T-helper 2 cell treated with Interferon-gamma antibody and Interleukin-4, amounts not matched to agents 100 ng/mL and 5 ng/mL, for 36 hours (primary cell): ENCODE measurements around the gene GAL3ST1. TPM values are rescaled to one million over a fixed set of nuclear protein-coding genes. Genes with fewer than 3 reads are reported as not detected.

Experiments
- intact Hi-C: fragments of 100-400 bp; cut with micrococcal nuclease; formaldehyde crosslinking; loops from one replicate; pipeline ENCODE4 v1.15.1; 2023
- total RNA-seq: library from RNA; stranded (reverse); gene quantifications from 2 replicates; pipeline ENCODE4 v1.2.3, GENCODE V29; 2022

GAL3ST1 gene
- total RNA-seq, 1 donor from 2014 or later: not detected

DNA sequence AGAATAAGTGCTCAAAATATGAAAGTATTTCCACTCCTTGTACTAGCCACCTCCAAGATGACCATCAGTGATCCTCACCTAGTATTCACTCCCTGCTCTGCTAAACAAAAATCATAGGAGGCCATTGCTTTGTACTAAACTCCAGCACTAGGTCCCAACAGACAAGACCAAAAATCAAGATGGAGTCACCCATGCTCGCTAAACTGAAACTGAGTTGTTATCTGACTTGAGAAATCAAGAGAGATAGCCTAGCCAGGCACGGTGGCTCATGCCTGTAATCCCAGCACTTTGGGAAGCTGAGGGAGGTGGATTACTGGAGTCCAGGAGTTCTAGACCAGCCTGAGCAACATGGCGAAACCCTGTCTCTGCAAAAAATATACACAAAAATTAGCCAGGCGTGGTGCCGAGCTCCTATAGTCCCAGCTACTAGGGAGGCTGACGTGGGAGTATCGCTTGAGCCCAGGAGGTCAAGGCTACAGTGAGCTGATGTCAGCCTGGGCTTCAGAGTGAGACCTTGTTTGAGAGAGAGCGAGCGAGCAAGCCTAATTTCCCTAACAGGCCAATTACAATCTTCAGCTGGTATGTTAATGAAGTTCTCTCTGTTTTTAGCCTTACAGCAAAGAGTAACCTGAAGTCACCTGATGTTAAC lies 37.3 kb downstream of the GAL3ST1 start:
- intact Hi-C loops: no loop called here

DNA sequence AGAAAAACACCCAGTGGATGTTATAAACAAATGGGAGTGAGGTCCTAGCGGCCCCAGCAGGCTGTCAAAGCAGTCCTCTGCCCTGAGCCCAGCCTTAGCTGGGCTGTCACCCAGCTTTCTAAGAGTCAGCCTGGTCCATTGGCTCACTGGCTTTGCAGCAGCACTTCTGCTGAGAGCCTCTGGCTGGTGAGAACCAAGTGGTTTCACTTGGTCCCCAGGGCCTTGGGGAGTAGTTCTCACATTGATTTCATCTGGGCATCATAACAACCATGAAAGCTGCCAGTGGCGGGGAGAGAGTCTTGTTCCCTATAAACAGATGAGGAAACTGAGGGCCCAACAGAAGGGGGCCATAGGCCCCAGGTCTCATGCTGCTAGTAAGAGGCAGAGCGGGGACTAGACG lies 39.3 kb downstream of the GAL3ST1 start:
- intact Hi-C loops: no loop called here

GRCh38 chr22:30531651-30532608 lies 42.5 kb downstream of the GAL3ST1 start:
- intact Hi-C loops: no loop called here

- intact Hi-C loops: no loop called here
Observed at GRCh38 chr22:30526656-30527055, 47.8 kb downstream of the GAL3ST1 start.

DNA sequence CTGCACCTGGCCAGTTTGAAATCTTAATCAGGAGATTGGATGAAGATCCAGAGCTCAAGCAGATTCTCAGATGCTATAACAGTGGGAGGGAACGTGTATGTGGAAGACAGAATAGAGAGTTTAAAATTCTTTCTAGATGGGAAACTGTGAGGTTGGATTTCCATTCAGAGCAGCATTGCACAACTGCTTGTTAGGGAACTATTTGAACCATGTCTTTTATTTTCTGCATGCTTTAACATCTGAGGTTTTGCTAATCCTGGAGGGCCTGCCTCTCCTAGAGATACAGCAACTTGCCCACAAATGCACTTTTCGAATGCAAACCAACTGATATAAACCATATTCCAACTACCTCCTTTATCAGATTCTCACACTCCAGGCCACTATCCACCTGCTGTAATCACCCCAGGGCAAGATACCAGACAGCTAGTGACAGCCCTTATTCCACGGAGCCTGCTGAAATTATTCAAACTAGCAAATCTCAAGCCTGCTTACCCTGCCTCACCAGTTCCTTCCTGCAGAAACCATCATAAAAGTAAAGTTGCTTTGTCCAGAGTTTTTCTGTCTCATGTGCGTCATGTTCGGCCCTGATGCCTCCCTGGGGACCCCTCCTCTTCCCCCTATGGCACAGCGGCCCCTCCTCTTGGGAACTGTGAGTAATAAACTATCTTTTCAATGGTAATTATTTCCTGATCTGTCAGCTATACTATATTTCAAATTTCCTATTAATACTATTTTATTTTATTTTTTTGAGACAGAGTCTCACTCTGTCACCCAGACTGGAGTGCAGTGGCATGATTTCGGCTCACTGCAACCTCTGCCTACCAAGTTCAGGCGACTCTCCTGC lies 50.6 kb downstream of the GAL3ST1 start:
- intact Hi-C loops: no loop called here

- intact Hi-C loops: no loop called here
Observed at GRCh38 chr22:30521368-30522156, 52.9 kb downstream of the GAL3ST1 start.

- intact Hi-C loops: no loop called here
Observed at GRCh38 chr22:30519842-30520425, 54.5 kb downstream of the GAL3ST1 start.

GRCh38 chr22:30516731-30517130 lies 57.7 kb downstream of the GAL3ST1 start:
- intact Hi-C loops: no loop called here

- intact Hi-C loops: no loop called here
Observed at GRCh38 chr22:30516273-30516672, 58.2 kb downstream of the GAL3ST1 start.

- intact Hi-C loops: no loop called here
Observed at GRCh38 chr22:30514252-30514651, 60.2 kb downstream of the GAL3ST1 start.

DNA sequence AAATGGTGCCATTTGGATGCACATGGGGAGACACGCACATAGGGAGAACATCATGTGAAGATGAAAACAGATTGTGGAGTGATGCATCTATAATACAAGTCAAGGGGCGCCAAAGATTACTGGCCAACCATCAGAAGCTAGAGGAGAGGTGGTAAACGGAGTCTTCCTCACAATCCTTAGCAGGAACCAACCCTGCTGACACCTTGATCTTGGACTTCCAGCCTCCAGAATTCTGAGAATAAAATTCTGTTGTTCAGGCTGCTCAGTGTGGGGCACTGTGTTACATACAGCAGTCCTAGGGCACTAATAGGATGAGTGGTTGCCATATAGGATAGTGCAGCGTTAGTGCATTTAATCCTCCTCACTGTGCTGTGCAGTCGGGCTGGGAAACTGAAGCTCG lies 61.0 kb downstream of the GAL3ST1 start:
- intact Hi-C loops: no loop called here

DNA sequence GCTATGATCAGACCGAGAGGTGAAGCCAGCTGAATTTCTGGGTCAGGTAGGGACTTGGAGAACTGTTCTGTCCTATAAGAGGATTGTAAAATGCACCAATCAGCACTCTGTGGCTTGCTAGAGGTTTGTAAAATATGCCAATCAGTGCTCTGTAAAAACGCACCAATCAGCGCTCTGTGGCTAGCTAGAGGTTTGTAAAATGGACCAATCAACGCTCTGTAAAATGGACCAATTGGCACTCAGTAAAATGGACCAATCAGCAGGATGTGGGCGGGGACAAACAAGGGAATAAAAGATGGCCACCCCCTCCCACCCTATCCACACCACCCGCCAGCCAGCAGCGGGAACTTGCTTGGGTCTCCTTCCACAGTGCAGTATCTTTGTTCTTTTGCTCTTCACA lies 62.6 kb downstream of the GAL3ST1 start:
- intact Hi-C loops: no loop called here

- intact Hi-C loops: no loop called here
Observed at GRCh38 chr22:30511109-30511508, 63.4 kb downstream of the GAL3ST1 start.

- intact Hi-C loops: no loop called here
Observed at GRCh38 chr22:30508216-30508615, 66.2 kb downstream of the GAL3ST1 start.

DNA sequence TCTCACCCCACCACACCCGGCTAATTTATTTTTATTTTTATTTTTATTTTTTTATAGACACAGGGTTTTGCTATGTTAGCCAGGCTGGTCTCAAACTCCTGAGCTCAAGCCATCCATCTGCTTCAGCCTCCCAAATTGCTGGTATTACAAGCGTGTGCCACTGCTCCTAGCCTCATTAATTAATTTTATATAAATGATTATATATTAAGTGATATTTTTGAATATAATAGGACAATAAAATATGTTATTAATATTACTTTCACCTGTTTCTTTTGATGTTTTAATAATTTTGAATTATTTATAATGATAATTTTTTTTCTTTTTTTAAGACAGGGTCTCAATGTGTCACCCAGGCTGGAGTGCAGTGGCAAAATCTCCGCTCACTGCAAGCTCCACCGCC lies 66.8 kb downstream of the GAL3ST1 start:
- intact Hi-C loops: no loop called here

DNA sequence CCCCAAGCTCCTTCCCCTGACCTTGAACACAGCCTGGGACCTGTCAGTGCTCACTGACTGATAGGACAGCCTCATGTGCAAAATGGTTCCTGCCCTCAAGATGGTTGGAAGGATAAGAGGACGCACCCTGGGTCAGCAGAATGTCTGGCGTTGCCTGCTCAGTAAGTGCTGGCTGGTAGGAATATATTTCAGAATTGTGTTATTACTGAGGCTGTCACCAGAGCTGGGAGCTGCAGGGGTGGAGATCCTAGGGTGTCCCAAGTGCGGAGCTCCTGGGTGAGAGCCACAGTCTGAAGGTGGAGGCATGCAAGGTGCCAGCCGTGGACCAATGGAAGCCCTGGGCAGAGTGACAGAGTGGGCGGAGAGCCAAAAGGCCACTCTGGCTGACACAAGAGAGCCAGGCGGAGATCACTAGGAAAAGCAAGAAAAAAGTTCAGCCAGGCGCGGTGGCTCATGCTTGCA lies 67.9 kb downstream of the GAL3ST1 start:
- intact Hi-C loops: no loop called here
